DOHH2 (cell line): ENCODE results near the gene VPS51.

Experiments
- EZH2phosphoT487 ChIP-seq: fragments of 200-600 bp; sonication (generic); IDR thresholded peaks from 2 replicates; pipeline ENCODE4 v1.6.1; 2017; ENCODE audit warnings: borderline replicate concordance, mild to moderate bottlenecking, antibody characterized with exemption, low read length, moderate library complexity, mixed read lengths
- TF ChIP-seq, protein P1 (sequence below): fragments of 200-600 bp; sonication (generic); IDR thresholded peaks from one replicate; pipeline ENCODE4 v1.5.1; 2014; ENCODE audit warnings: antibody characterized with exemption, mild to moderate bottlenecking, low read depth, low read length; ENCODE audit not compliant: poor library complexity, severe bottlenecking

GRCh38 chr11:65152122-65152521, 56.1 kb downstream of the VPS51 start:
- TF ChIP-seq, protein P1, sequence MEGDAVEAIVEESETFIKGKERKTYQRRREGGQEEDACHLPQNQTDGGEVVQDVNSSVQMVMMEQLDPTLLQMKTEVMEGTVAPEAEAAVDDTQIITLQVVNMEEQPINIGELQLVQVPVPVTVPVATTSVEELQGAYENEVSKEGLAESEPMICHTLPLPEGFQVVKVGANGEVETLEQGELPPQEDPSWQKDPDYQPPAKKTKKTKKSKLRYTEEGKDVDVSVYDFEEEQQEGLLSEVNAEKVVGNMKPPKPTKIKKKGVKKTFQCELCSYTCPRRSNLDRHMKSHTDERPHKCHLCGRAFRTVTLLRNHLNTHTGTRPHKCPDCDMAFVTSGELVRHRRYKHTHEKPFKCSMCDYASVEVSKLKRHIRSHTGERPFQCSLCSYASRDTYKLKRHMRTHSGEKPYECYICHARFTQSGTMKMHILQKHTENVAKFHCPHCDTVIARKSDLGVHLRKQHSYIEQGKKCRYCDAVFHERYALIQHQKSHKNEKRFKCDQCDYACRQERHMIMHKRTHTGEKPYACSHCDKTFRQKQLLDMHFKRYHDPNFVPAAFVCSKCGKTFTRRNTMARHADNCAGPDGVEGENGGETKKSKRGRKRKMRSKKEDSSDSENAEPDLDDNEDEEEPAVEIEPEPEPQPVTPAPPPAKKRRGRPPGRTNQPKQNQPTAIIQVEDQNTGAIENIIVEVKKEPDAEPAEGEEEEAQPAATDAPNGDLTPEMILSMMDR, result no peak
- TF ChIP-seq EZH2phosphoT487, result no peak
